Islet precursor cell (in vitro differentiated cells): ENCODE results near the gene DOC2B.
"Not testable (repeated sequence)": the region's sequence is repeated elsewhere in the genome, so short reads cannot be mapped to it uniquely, and the experiment has no call there.

Experiments
- DNase-seq: peaks from one replicate; pipeline ENCODE4 v3.0.0-alpha.2; 2018

The DOC2B gene

DNA sequence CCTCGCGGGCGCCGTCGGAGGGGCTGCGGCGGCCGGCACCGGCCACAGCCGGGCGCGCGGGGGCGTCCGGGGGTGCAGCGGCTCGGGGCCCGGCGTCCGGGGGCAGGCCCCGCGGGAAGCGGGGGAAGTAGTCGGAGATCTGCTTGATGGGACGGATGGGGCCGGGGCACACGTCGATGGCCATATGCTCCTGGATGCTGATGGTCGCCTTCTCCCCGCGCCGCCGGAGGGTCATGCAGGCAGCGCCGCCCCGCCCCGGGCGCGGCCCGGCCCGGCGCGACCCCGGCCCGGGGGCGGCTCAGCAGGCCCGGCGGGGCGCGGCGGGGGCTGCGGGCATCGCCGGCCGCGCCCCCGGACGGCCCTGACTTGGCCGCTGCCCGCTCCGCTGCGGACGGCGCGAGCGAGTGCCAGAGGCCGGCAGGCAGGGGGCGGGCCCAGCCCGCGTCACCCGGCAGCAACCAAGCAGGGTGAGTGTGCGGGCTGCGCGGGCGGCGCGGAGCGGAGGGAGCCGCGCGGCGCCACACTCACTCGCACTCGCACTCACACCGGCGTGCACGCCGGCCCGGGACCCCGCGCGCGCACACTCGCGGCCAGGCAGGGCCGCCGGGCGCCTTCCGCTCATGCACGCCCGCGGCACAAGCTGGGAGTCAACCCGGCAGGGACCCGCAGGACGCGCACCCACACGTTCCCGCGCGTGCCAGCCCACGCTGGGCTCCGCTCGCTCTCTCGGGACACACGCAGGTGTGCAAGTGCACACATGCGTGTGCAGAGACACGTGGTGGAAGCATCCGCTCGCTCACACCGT is at the start of gene DOC2B:
Gene DOC2B (minus strand): TSS at position 406 of the 805 bp plus-strand sequence. CDS start 171 bp downstream, at position 235.
- peak; percentile 80 for DNase-seq

DNA sequence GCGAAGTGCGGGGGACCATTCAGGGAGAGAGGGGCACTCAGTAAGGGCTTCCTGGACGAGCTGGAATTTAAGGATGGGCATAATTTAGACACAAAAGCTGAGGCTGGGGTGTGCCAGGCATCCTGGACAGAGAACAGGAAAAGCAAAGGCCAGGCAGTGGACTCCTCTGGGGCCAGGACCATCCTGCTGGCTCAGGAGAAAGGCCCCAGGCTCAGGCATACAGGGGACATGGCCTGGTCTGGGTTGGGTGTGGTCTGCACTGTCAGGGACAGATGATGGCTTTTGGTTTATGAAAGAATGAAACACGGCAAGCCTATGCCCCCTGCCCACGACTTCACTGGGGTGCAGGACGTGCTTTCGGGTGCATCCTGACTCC is 48.9 kb upstream of the DOC2B start:
- DNase-seq = no peak

DNA sequence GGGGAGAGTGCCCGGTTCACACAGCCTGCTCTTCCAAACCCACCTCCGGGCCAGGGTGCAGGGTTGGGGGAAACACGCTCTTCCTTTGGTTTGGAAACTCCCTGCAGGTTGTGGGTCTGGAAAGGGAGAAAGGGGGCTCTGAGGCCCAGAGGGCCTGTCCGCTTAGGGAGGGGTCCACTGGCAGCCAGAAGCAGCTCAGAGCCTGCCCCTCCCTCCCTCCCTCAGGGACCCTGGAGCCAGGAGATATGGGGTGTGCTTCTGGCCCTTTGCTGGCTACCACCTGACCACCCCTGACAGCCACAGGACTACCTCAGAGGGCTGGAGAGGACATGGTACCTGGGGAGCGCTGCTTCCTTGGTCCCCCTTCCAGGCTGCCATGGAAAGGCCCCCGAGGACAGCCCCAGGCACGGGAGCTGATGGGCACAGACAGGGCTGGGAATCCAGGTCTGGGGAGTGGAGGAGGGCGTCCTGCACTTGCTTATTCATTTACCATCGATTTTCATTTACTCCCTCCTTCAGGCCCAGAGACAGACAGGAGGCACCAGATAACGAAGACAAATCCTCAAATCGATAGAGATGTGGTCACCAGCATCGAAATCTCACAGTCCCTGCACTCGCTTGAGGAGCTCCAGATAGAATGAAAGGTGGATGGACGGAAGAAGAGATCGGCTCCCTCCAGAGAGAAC is 48.4 kb upstream of the DOC2B start:
- no peak for DNase-seq

DNA sequence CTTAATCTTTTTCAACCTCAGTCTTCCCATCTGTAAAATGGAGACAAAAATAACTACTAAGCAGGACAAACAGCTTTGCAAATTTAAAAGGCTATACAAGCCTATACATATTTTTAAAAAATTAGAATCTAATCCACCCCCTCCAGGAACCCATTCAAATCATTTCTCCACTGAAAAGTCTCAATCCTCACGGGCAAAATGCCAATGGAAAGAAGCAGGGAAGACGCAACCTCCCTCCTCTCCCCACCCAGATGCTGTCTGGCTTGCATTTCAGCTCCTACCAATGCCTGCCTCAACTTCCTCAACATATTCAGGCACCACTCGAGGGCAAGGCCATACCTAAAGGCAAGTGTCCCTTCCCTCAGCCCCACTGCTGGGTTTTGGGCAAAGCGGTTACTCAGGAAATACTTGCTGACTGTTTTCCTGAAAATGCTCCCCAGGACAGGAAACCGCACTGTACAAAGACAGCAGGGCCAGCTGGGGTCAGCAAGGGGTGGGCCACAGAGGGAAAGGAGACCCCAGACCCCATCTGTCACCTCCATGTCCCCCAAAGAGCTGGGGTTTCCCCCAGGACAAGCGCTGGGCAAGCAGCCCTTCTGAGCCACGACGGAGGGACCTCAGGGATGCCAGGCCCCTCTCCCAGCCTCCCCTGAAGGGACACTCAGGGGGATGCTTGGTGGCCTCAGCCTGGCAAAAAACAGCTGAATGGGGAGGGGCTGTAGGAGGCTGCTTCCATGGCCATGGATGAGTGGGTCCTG is 47.7 kb upstream of the DOC2B start:
- DNase-seq = no peak

DNA sequence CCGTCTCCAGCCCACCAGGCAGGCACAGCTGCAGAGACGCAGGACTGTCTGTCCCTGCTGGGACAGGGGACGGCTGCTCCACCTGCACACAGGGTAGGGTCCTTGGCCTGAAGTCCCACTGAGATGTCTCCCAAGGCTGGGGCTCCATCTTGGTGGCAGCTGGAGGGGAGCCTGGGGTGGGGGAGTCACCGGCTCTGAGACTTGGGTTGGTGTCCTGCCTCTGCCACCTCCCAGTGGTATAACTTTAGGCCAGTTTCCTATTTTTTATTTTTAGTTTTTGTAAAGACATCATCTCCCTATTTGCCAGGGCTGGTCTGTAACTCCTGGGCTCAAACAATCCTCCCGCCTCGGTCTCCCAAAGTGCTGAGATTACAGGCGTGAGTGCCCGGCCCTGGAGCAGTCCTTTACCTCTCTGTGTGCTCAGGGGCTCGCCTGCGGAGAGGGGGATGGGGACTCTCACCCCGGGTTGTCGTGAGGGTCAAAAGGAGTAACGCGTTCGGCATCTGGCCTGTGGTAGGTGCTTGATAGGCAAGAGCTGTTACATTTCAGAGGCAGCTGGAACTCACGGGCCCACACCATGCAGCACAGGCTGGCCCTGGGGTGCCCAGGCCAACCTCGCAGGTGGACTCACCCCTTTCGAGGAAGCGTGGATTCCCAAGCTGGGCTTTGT is 46.6 kb upstream of the DOC2B start:
- no peak for DNase-seq

DNA sequence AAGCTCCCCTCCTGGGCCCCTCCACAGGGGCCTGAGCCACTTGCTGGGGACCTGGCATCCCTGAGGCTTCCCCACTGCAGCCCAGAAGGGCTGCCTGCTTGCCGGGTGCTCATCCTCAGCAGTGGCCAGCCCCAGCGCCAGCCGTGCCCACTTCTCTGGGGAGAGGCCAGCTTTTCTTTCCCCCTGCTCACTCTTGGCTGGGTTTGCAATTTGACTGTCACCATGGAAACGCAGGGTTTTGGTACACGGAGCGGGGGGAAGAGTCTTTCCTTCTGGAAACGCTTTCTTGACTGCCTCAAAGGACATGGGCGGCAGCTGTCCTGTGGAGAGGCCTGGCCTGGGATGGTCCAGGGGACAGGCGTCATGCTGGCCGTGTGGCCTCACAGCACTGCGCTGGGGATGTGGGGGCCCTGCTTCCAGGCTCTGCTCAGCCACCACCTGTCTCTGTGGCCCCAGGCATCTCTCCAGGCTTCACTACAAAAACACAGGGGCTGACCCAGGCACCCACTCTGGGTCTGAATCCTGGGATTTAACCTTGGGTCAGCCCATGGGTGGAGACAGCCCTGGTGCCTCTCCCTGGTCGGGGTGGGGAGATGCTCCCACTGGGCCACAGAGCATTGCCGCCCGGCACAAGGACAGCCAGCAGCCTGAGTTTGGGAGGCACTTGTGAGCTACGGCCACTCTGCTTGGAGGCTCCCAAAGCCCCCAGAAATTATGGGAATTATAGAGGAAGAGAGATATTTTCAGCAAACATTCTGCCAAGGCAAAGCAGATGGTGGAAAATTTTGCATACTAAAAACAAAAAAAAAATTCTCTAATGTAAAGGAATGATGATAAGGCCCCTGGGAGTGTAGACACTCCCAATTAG is 45.9 kb upstream of the DOC2B start:
- no peak for DNase-seq

DNA sequence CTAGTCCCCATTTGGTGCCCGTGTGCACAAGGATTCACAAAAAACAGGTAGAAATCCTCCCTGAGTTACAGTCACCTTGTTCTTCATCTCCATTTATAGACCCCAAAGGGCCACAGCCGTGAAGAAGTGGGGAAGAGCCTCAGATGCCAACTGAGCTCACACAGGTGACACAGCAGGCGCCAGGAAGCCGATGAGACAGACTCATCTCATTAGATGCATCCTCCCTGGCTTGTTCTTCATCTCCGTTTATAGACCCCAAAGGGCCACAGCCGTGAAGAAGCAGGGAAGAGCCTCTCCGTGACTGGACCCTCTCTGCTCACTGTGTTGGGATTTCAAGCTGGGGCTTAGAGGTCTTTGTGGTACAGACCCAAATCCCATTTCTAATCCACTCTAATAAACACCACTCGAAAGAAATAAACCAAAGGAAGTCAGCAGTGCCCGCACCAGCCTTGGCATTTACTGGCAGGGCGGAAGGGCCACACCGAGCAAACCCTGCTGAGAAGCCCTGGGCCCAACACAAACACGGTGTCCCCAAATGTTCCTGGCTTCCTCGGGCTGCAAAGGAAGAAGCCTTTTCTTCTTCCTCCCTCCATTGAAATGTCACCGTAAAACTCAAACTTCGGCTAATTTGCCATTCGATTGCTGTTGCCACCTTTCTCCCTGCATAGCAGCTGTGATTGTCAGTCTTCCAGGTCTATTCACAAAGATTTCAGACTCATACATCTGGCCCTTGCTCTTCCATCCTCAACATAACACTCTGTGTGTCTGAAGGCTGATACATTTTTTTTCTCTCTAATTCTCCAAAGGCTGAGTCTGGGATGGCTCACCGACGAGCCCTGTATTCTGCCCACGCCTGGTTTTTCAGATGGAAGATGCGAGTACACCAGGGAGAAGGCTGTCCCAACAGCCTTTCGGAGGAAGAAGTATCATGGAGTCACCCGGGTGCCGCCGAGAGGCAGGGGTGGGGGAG is 44.9 kb upstream of the DOC2B start:
- DNase-seq = no peak

DNA sequence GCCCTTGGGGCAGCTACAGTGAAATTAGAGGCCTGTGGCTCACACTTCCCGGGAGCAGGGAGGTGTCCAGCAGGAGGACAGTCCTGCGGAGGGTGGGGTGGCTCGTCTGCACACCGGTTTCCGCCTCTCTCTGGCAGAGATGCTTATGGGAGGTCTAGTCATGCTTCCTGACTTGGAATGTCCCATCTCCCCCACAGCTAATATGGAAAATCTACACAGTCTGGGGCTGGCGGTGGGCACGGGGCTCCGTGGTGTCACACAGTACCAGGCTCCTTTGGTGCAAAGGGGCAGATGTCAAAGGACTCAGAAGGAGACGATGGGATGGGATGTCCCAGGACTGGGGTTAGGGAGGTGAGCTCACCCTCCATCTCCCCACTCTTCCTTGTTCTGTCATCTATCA is 44.1 kb upstream of the DOC2B start:
- DNase-seq = no peak

DNA sequence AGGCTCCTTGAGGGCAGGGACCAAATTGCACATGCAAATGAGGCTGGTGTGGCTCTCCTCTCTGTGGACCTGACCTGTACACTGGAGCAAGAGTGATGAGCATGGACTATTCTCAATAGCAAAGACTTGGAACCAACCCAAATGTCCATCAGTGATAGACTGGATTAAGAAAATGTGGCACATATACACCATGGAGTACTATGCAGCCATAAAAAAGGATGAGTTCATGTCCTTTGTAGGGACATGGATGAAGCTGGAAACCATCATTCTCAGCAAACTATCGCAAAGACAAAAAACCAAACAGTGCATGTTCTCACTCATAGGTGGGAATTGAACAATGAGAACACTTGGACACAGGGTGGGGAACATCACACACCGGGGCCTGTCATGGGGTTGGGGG is 43.1 kb upstream of the DOC2B start:
- not testable (repeated sequence) for DNase-seq

DNA sequence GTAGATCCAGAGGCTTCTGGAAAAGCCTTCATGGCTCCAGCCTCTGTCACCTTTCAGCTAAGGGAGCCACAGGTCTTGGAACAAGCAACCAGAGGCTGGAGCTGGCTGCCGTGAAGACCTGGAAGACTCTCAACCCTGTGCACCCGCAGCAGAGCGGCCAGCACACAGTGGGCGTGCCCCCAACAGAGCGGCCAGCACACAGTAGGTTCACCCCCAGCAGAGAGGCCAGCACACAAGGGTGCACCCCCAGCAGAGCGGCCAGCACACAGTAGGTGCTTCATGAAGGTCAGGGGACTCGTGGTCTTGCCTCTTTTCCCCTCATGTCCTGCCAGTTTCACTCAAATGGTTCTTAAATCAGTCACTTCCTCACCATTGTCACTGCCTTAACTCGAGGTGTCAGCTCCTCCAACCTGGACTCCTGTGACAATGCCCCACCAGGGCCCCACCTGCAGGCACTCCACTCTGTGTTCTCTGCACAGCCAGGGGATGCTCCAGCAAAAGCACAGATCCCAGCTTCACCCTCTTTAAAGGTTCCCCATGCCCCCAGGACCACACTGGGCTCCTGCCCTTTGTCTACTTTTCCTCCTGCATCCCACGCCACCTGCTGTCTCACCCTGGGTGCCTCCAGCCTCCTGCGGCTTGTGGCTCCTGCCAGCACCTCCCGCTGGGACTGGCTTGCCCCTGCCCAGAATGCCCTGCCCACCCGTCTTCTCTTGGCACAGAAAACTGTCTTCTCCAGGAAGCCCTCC is 42.4 kb upstream of the DOC2B start:
- DNase-seq = no peak

DNA sequence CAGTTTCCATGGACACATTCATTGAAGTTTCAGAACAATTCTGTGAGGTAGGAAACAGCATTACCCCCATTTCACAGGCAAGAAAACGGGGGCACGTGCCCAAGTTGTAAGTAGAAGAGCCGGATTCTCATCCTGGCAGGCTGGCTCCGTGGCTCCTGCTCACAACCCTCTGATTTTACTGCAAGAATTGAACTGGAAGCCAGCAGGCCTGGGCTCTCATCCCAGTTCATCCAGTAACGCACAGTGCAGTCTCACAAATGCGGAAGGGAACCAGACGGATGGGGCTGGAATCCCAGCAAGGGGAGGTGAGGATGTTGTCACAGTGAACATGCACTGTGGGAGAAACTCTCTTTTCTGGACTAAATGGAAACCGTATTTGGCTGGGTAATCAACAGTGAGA is 40.7 kb upstream of the DOC2B start:
- DNase-seq = no peak

DNA sequence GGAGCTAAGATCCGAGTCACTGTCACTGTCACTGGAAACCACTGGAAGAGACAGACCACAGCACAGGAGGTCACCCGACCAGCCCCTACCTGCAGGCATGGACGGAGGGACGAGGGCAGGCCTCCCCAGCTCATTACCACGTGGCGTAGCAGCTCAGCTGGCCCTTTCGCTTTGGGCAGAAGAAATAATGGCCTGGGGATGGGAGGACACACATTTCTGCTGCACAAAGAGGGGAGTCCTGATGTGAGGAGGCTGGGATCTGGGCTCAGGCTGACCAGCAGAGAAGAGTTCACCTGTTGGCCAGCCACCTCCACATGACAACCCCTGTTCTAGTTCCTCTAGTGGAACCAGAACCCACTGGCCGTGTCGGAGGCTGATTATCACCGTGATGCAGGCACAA is 38.2 kb upstream of the DOC2B start:
- DNase-seq = no peak

DNA sequence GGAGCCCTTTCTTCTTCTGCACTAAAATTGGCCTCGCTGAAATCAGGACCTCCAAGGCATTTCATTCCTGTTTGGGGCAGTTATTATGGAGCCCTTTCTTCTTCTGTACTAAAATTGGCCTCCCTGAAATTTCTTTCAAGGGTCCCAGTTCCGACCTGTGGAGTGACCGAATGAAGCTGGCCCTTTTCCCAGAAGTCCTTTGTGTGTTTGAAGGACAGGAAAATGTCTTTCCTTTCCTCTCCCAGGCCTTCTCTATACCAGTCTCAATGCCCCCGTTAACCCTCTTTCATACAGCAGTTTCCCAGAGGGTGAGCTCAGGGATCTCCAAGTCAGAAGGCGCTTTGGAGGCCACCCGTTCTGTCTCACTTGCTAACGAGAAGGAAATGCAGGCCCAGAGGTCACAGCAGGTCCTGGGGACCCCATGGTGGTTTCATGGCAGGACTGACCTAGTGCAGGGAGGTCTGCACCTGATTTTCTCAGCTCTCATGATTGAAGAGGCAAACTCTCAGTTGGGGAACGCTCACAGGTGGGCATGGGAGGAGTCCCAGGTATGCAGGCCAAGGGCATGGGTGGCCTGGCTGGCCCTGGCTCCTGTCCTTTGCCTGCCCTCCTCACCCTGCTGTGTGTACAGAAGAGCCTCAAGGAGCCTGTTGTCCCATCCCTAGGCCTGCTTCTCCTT is 37.1 kb upstream of the DOC2B start:
- no peak for DNase-seq

DNA sequence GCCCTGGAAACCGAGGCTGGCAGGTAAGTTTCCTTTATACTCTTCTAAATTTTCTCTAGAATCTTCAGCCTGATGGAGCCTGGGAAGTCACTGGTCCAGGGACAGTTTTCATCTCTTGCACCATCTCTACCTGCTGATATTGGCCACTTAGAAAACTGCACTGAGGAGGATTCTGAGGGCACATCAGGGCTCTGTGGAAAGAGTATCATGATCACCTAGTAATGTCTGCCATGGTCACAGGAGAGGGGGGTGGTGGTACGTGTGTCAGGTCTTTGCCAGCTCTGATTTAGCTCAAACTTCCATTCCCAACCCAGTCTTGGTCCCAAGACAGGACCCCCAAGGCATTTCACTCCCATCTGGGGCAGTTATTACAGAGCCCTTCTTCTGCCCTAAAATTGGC is 35.2 kb upstream of the DOC2B start:
- no peak for DNase-seq

DNA sequence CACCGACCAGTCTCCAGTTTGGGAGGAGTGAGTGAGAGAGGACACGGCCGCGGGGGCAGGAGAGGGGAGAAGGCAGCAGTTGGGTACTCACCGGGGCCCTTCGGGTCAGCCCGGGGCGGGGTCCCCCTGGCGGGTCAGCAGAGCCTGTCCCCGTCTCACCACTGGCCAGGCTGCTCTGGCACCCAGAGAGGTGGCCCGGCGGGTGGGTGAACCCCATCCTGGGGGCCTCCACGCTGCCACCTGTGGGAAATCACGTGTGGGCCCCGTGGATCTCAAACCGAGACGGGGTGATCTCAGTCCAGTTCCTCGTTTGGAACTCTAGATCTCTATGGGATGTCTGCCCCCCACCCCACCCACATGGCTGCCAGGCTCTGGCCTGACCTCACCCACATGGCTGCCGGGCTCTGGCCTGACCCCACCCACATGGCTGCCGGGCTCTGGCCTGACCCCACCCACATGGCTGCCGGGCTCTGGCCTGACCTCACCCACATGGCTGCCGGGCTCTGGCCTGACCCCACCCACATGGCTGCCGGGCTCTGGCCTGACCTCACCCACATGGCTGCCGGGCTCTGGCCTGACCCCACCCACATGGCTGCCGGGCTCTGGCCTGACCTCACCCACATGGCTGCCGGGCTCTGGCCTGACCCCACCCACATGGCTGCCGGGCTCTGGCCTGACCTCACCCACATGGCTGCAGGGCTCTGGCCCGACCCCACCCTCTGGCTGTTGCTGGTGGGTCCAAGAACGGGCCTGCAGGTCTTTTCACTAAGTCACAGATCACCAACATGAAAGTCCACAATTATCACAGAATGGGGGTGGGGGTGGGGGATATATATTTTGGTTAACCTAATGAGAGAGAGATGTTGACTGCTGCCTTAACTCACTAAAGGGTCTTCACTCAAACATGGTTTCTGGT is 34.4 kb upstream of the DOC2B start:
- not testable (repeated sequence) for DNase-seq

DNA sequence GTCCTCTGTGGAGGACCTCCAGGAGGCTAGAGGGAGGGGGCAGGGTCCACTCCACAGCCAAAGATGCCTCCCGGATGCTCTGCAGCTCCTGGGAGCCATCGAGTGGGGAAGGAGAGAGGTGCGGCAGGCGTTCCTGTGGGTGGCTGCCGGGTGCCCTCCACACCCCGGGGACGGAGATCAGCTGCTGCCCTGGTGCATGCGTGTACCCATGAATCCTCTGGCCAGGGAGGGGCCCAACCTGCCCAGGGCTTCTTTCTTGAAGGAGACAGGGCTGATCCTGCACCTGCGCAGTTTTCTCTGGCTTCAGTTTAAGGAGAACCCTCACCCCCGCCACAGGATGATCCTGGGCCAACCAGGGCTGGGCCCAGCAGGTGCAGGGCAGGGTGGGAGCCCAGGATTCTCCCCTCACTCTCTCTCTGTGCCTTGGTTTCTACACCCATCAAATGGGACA is 33.5 kb upstream of the DOC2B start:
- DNase-seq = no peak

DNA sequence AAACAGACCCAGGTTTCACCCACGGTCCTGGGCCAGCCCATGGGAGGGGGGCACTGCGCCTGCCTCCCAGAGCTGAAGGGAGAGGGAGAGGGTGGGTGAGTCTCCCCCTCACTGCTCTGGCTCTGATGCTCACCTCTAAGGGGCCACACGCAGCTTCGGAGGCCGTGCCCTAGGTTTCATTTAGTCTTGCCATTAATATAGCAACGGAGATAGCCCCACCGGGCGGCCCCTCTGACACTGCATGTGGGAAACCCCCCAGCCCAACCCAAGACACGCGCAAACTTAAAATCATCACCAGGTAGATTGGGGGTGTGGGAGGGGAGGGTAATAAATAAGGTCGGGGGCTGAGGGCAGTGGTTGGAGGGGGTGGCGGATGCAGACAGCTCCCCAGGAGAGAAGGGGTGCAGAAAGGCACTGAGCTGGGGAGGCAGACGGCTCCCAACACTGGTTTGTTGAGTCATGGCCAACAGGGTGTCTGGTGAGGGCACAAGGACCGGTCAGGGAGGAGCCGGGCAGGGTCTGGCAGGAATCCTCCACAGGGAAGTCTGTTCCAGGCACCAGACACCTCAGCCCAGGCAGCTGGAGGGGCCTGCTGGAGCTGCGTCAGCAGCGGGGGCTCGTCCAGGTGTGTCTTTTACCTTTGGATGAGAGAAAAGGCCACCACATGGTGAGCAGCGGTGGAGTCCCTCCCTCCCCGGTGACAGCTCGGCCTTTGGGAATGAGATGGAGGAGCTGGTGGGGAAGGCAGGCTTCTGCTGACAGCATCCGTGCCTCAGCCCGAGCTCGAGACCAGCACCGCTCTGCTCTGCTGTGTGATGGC is 32.0 kb upstream of the DOC2B start:
- no peak for DNase-seq
